Chondrocyte (in vitro differentiated cells): ENCODE results near the gene LOXHD1. TPM values are rescaled to one million over a fixed set of nuclear protein-coding genes. Genes with fewer than 3 reads are reported as not detected.

Experiments
- DNase-seq: peaks from one replicate; pipeline ENCODE4 v3.0.0; 2021; ENCODE audit warnings: mixed read lengths, low spot score
- H3K27ac Mint-ChIP-seq: one replicate; pipeline ENCODE4 v1.8.0; 2021; ENCODE audit warnings: mild to moderate bottlenecking, moderate library complexity, mixed read lengths; ENCODE audit not compliant: unreplicated experiment
- H3K27me3 Mint-ChIP-seq: 2 replicates; pipeline ENCODE4 v1.8.0; 2021; ENCODE audit warnings: low read depth, mixed read lengths
- H3K36me3 Mint-ChIP-seq: 2 replicates; pipeline ENCODE4 v1.8.0; 2021; ENCODE audit warnings: low read depth, mixed read lengths
- H3K4me1 Mint-ChIP-seq: 2 replicates; pipeline ENCODE4 v1.8.0; 2021; ENCODE audit warnings: low read depth, mild to moderate bottlenecking, mixed read lengths
- H3K4me3 Mint-ChIP-seq: one replicate; pipeline ENCODE4 v1.8.0; 2021; ENCODE audit warnings: mild to moderate bottlenecking, moderate library complexity, mixed read lengths; ENCODE audit not compliant: unreplicated experiment
- H3K9me3 Mint-ChIP-seq: 2 replicates; pipeline ENCODE4 v1.8.0; 2021; ENCODE audit warnings: low read depth, mixed read lengths
- total RNA-seq: library from RNA; stranded (reverse); gene quantifications from 3 replicates; pipeline ENCODE4 v1.2.1, GENCODE V29; 2021
- TF ChIP-seq, protein P1 (sequence below): fragments of 200-600 bp; sonication (generic); IDR thresholded peaks from 2 replicates; pipeline ENCODE4 v1.5.0; 2021; ENCODE audit warnings: antibody characterized with exemption, mild to moderate bottlenecking, moderate library complexity

LOXHD1 gene
- total RNA-seq, 1 donor from 2014 or later = not detected

DNA sequence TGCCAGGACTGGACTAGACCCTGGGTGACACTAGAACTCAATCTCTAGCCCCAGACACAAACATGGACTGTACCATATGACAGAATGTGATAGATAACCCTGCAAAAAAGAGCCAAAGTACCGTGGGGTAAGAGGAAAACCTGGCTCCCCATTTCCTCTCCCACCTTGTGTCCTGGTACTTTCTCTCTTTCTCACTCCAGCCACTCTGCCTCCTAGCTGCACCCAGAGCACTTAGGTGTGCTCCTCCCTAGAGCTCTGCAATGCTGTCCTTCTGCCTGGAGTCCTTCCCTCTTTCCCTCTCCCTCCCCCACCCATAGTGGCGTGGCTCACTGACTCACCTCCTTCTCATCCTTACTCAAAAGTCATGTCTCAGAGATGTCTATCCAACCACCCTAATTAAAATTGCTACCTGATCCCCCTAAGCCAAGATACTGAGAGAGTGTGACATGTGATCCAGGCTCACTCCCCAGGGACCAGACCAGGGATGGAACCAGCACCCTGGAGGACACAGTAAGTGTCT lies 171.3 kb downstream of the LOXHD1 start:
- H3K4me1 Mint-ChIP-seq = no peaks in the 10 kb centered on the region
- peaks cover 34% of the 10 kb centered on the region for H3K27me3 Mint-ChIP-seq
- H3K27ac Mint-ChIP-seq = no peak overlapping the region
- TF ChIP-seq, protein P1, sequence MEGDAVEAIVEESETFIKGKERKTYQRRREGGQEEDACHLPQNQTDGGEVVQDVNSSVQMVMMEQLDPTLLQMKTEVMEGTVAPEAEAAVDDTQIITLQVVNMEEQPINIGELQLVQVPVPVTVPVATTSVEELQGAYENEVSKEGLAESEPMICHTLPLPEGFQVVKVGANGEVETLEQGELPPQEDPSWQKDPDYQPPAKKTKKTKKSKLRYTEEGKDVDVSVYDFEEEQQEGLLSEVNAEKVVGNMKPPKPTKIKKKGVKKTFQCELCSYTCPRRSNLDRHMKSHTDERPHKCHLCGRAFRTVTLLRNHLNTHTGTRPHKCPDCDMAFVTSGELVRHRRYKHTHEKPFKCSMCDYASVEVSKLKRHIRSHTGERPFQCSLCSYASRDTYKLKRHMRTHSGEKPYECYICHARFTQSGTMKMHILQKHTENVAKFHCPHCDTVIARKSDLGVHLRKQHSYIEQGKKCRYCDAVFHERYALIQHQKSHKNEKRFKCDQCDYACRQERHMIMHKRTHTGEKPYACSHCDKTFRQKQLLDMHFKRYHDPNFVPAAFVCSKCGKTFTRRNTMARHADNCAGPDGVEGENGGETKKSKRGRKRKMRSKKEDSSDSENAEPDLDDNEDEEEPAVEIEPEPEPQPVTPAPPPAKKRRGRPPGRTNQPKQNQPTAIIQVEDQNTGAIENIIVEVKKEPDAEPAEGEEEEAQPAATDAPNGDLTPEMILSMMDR = no peak
- no peak overlapping the region for H3K4me3 Mint-ChIP-seq
- H3K36me3 Mint-ChIP-seq = no peaks in the 10 kb centered on the region
- H3K9me3 Mint-ChIP-seq = peaks cover 2% of the 10 kb centered on the region
- no peak for DNase-seq

DNA sequence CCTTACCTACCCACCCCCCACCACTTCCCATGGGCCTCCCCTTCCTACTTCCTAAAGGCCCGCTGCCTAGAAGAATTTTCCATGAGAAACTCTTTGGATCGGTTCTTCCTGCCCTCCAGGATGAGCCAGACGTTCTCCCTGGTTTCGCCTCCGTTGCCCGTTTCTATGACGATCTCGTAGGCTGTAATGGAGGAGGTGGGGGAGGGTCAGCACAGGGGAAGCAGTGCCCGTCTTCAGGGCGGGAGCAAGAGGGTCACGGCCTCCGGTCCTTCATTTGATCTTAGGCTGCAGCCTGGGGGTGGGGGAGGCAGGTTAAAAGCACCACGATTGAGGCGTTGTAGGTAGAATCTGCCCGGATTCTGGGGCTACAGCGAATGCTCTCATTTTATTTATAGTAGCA lies 172.0 kb downstream of the LOXHD1 start:
- Mint-ChIP-seq H3K4me3 (no peak overlapping the region), H3K27ac (no peak overlapping the region), H3K27me3 (peaks cover 33% of the 10 kb centered on the region), H3K9me3 (peaks cover 2% of the 10 kb centered on the region), H3K36me3 (no peaks in the 10 kb centered on the region), H3K4me1 (peaks cover 5% of the 10 kb centered on the region)
- TF ChIP-seq, protein P1 = no peak
- DNase-seq = no peak

DNA sequence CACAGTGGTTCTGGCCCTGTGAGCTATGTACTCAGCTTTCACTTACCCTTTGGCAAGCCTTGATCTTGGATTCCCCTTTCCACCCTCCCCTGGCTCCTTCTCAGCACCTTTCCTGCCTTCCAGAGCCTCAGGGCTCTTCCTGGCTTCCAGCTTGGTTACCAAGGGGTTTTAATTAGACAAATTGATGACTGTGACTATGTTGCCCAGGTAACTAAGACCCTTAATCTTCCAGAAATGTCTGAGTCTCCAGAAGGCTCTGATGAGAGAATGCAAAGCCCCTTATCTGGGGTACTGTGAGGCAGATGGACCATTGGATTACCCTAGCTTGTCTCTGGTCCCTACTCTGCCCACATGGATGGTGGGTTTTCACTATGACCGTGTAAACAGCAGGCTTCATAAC lies 174.2 kb downstream of the LOXHD1 start:
- H3K27me3 Mint-ChIP-seq = peaks cover 34% of the 10 kb centered on the region
- H3K9me3 Mint-ChIP-seq = peaks cover 2% of the 10 kb centered on the region
- no peak overlapping the region for H3K4me3 Mint-ChIP-seq
- no peak for DNase-seq
- H3K36me3 Mint-ChIP-seq = no peaks in the 10 kb centered on the region
- no peak overlapping the region for H3K27ac Mint-ChIP-seq
- peaks cover 5% of the 10 kb centered on the region for H3K4me1 Mint-ChIP-seq
- TF ChIP-seq, protein P1 = no peak

DNA sequence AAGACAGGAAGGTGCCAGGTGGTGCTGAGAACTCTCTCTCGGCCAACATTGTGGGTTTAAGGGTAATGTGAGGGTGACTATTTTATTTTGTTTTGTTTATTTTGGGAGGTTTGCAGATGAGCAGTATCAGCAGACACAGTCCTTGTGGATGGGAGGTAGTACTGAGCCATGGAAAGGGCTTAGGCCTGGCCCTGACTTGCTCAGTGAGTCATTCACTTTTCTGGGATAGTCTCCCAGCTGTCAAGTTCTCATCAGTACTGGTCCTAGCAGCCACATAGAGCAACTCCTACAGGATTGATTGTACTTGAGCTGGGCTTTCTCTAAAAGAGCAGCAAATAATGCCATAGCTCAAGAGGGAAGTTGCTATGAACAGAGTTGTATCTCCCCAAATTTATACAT lies 175.2 kb downstream of the LOXHD1 start:
- no peak overlapping the region for H3K27ac Mint-ChIP-seq
- no peaks in the 10 kb centered on the region for H3K36me3 Mint-ChIP-seq
- peaks cover 41% of the 10 kb centered on the region for H3K27me3 Mint-ChIP-seq
- no peak for DNase-seq
- H3K9me3 Mint-ChIP-seq = peaks cover 2% of the 10 kb centered on the region
- H3K4me3 Mint-ChIP-seq = no peak overlapping the region
- TF ChIP-seq, protein P1 = no peak
- peaks cover 5% of the 10 kb centered on the region for H3K4me1 Mint-ChIP-seq

DNA sequence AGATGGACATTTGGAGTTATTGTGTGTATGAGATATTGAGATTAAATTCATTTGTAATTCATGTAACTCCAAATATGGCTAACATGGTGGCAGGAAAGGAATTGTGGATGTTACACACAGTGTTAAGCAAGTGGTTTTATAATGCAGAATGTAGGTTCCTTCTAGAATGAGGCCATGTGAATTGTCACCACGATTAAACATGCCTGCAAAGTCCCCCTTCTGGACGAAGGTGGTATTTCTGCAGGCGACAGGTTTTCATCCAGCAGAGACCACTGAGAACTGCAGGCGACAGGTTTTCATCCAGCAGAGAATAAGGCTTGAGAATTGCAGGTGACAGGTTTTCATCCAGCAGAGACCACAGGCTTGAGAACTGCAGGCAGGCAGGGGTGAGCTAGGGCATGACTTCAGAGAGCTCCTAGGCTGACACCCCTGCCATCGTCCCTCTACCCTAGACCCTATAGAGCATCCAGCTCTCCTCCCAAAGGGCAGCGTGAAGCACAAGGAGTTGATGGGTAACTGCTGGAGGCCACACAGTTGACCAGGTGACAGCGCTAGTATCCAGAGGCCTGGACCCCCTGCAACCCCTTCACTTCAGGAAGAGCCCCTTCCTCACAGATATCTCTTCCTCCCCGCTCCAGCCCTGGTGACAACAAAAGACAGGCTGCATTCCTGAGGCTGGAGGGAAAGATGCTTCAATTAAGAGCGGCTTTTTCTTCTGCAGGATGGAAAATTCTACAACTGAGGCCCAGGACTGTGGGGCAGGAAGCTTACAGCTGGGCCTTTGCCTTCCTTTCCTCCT lies 175.8 kb downstream of the LOXHD1 start:
- Mint-ChIP-seq H3K36me3 (no peaks in the 10 kb centered on the region), H3K27me3 (peaks cover 47% of the 10 kb centered on the region), H3K4me3 (no peak overlapping the region), H3K9me3 (peaks cover 2% of the 10 kb centered on the region), H3K27ac (no peak overlapping the region), H3K4me1 (peaks cover 5% of the 10 kb centered on the region)
- no peak for DNase-seq
- TF ChIP-seq, protein P1 = peak; percentile 84
